ENCODE results near the gene ANKUB1. TPM values are rescaled to one million over a fixed set of nuclear protein-coding genes. Genes with fewer than 3 reads are reported as not detected.

The ANKUB1 gene
- total RNA-seq, 4 donors from 2014 or later = not detected

GRCh38 chr3:149781211-149781610, 11.1 kb downstream of the ANKUB1 start:
- intact Hi-C loops (cut with DNase I) = no loop called here
- TF ChIP-seq, protein P1, sequence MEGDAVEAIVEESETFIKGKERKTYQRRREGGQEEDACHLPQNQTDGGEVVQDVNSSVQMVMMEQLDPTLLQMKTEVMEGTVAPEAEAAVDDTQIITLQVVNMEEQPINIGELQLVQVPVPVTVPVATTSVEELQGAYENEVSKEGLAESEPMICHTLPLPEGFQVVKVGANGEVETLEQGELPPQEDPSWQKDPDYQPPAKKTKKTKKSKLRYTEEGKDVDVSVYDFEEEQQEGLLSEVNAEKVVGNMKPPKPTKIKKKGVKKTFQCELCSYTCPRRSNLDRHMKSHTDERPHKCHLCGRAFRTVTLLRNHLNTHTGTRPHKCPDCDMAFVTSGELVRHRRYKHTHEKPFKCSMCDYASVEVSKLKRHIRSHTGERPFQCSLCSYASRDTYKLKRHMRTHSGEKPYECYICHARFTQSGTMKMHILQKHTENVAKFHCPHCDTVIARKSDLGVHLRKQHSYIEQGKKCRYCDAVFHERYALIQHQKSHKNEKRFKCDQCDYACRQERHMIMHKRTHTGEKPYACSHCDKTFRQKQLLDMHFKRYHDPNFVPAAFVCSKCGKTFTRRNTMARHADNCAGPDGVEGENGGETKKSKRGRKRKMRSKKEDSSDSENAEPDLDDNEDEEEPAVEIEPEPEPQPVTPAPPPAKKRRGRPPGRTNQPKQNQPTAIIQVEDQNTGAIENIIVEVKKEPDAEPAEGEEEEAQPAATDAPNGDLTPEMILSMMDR (IDR thresholded peaks at IDR 0.05) = no peak
- no peak for TF ChIP-seq POLR2A (IDR thresholded peaks at IDR 0.05)
- Histone ChIP-seq H3K27ac (no peak overlapping the region), H3K4me1 (peaks cover 7 to 20% of the 10 kb centered on the region in 2 donors), H3K9me3 (no peaks in the 10 kb centered on the region), H3K4me3 (replicated peaks in 1 of 3) (no peak overlapping the region), H3K27me3 (no peaks in the 10 kb centered on the region), H3K36me3 (no peaks in the 10 kb centered on the region)
- no peak for DNase-seq
- WGBS, 2 donors = 77 to 78% methylated on average over 4 of the region's 4 CpGs

GRCh38 chr3:149777414-149778214, 14.7 kb downstream of the ANKUB1 start:
- Histone ChIP-seq H3K27ac (no peak overlapping the region), H3K4me1 (peaks cover 0 to 2% of the 10 kb centered on the region in 2 donors), H3K36me3 (no peaks in the 10 kb centered on the region), H3K9me3 (no peaks in the 10 kb centered on the region), H3K4me3 (replicated peaks in 1 of 3) (no peak overlapping the region), H3K27me3 (no peaks in the 10 kb centered on the region)
- 76 to 81% methylated on average over 2 of the region's 2 CpGs for WGBS, 2 donors
- intact Hi-C loops (cut with DNase I) = no loop called here
- no peak for DNase-seq
- TF ChIP-seq, protein P1 (IDR thresholded peaks at IDR 0.05) = no peak
- TF ChIP-seq POLR2A (IDR thresholded peaks at IDR 0.05) = no peak

DNA sequence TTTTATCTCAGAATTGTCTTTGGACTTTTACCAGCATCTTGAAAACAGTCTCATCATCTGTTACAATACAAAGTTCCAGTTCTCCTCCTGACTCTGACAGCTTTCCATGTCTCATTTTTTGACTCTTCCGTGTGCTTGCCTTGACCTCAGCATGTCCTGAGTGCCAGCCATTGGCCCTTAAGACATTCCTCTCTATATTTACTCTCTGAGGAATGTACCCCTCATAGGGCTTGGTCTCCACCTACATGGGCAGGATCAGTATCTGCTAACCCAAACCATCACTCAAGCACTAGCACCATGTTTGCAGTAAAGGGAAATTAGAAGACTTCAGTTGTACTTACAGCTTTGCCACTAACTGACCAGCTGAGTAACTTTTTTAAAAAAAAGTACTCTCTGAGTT, 16.2 kb downstream of the ANKUB1 start:
- no peak overlapping the region for H3K4me3 ChIP-seq (replicated peaks in 1 of 3)
- WGBS, 2 donors = 72 to 83% methylated on average over 1 of the region's 1 CpG
- H3K27ac ChIP-seq = no peak overlapping the region
- TF ChIP-seq, protein P1 (IDR thresholded peaks at IDR 0.05) = no peak
- TF ChIP-seq POLR2A (IDR thresholded peaks at IDR 0.05) = no peak
- H3K27me3 ChIP-seq = no peaks in the 10 kb centered on the region
- H3K4me1 ChIP-seq = no peaks in the 10 kb centered on the region
- DNase-seq = no peak
- H3K9me3 ChIP-seq = no peaks in the 10 kb centered on the region
- H3K36me3 ChIP-seq = no peaks in the 10 kb centered on the region
- intact Hi-C loops (cut with DNase I) = no loop called here

GRCh38 chr3:149772861-149773260, 19.5 kb downstream of the ANKUB1 start:
- WGBS, 2 donors = 84 to 88% methylated on average over 2 of the region's 2 CpGs
- H3K27me3 ChIP-seq = no peaks in the 10 kb centered on the region
- TF ChIP-seq, protein P1 (IDR thresholded peaks at IDR 0.05) = no peak
- no peak for TF ChIP-seq POLR2A (IDR thresholded peaks at IDR 0.05)
- no peak overlapping the region for H3K27ac ChIP-seq
- DNase-seq = no peak
- H3K4me1 ChIP-seq = no peaks in the 10 kb centered on the region
- intact Hi-C loops (cut with DNase I) = loop anchor here (5.0 kb wide), 1 partner anchor 281 kb away; no protein-coding TSS in a partner anchor
- no peaks in the 10 kb centered on the region for H3K36me3 ChIP-seq
- no peak overlapping the region for H3K4me3 ChIP-seq (replicated peaks in 1 of 3)
- H3K9me3 ChIP-seq = no peaks in the 10 kb centered on the region

DNA sequence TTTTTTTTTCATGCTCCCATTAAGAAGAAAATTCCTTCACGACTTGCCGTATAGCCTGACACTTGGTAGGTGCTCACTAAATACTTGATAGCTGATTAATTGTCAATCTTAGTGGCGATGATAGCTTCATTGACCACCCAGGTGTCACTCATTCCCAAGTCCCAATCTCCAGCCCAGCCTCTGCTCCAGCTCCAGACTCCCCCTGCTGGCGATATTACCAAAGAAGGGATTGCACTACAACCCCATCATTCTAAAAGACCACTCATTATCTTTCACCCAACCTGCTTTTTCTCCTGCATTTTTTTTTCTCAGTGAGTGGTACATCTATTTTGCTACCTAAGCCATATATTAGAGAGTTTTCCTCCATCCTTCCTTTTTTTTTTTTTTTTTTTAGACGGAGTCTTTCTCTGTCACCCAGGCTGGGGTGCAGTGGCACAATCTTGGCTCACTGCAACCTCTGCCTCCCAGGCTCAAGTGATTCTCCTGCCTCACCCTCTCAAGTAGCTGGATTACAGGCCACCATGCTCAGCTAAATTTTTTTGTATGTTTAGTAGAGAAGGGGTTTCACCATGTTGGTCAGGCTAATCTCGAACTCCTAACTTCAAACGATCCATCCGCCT, 20.6 kb downstream of the ANKUB1 start:
- Histone ChIP-seq H3K9me3 (no peaks in the 10 kb centered on the region), H3K36me3 (no peaks in the 10 kb centered on the region), H3K4me1 (no peaks in the 10 kb centered on the region), H3K27ac (no peak overlapping the region), H3K4me3 (replicated peaks in 1 of 3) (no peak overlapping the region), H3K27me3 (no peaks in the 10 kb centered on the region)
- TF ChIP-seq, protein P1 (IDR thresholded peaks at IDR 0.05) = peak; percentile 56 to 74 (median 68)
- no peak for TF ChIP-seq POLR2A (IDR thresholded peaks at IDR 0.05)
- intact Hi-C loops (cut with DNase I) = loop anchor here (5.0 kb wide), 1 partner anchor 279 kb away; no protein-coding TSS in a partner anchor
- DNase-seq = peak; percentile 40 to 49
- WGBS, 2 donors = 49 to 51% methylated on average over 8 of the region's 8 CpGs

Data from thyroid gland (tissue), 4 donors.